ENCODE measurements around the gene MTM1.

- TF ChIP-seq CTCF (IDR thresholded peaks at IDR 0.05) (peak in 4 of 6 experiments; percentile 31 to 43 (median 40)), POLR2A (IDR thresholded peaks at IDR 0.05) (no peak)
Measured at GRCh38 chrX:150683536-150684146, 115.2 kb downstream of the MTM1 start.
